Coronary artery (tissue), 2 donors: ENCODE data around the gene ACTG1.

Experiments
- DNase-seq: peaks from one replicate; pipeline ENCODE4 v3.0.0-alpha.2; 2017; ENCODE audit warnings: low spot score
- H3K27ac ChIP-seq, 2 donors: fragments of 200-600 bp; sonication (generic); one replicate each; pipeline ENCODE4 v1.5.1; 2016 to 2019
- H3K4me3 ChIP-seq: fragments of 200-600 bp; sonication (generic); 2 replicates; pipeline ENCODE4 v1.5.1; 2016; ENCODE audit warnings: mild to moderate bottlenecking, moderate library complexity
- TF ChIP-seq, protein P1 (sequence below): fragments of 200-600 bp; sonication (generic); IDR thresholded peaks from one replicate; pipeline ENCODE4 v1.5.1; 2019; ENCODE audit warnings: antibody characterized with exemption

ACTG1 gene

DNA sequence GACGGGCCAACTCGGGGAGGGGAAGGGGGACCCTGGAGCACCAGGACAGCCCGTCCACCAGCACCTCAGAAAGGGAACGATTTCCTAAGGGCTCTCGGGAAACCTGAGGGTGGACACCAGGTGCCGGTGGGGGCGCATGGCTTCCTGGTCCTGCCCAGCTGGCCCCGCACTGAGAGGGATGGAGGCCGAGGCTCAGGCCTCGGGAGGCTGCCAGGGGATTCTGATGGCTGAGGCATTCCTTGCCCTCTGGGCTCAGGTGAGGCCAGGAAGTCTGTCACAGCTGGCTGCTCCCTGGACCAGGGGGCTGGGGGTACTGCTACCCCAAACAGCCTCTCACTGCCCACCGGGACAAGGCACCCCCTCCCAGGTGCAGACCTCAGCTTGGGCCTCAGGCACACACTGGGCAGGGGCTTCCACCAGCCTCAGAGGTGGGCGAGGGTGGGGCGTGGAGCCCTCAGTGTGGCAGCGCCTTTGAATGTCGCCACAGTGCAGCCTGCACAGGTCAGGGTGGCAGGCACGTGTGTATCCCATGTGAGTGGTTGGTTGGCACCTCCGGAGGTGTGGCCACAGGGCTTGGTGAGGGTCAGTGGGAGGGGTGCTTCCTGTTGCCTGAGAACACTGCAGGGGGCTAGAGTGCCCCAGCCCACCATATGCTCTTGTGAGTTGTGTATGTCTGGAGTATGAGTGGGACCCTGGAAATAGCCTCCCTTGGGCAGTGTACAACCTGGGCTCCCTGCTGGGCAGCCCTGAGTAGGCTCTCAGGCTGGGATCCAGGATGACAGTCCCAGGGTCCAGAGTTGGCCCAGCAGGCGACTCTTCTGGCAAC is 11.7 kb upstream of the ACTG1 start:
- Histone ChIP-seq H3K27ac (no peak overlapping the region), H3K4me3 (no peak overlapping the region)
- DNase-seq: no peak
- TF ChIP-seq, protein P1, sequence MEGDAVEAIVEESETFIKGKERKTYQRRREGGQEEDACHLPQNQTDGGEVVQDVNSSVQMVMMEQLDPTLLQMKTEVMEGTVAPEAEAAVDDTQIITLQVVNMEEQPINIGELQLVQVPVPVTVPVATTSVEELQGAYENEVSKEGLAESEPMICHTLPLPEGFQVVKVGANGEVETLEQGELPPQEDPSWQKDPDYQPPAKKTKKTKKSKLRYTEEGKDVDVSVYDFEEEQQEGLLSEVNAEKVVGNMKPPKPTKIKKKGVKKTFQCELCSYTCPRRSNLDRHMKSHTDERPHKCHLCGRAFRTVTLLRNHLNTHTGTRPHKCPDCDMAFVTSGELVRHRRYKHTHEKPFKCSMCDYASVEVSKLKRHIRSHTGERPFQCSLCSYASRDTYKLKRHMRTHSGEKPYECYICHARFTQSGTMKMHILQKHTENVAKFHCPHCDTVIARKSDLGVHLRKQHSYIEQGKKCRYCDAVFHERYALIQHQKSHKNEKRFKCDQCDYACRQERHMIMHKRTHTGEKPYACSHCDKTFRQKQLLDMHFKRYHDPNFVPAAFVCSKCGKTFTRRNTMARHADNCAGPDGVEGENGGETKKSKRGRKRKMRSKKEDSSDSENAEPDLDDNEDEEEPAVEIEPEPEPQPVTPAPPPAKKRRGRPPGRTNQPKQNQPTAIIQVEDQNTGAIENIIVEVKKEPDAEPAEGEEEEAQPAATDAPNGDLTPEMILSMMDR: no peak

DNA sequence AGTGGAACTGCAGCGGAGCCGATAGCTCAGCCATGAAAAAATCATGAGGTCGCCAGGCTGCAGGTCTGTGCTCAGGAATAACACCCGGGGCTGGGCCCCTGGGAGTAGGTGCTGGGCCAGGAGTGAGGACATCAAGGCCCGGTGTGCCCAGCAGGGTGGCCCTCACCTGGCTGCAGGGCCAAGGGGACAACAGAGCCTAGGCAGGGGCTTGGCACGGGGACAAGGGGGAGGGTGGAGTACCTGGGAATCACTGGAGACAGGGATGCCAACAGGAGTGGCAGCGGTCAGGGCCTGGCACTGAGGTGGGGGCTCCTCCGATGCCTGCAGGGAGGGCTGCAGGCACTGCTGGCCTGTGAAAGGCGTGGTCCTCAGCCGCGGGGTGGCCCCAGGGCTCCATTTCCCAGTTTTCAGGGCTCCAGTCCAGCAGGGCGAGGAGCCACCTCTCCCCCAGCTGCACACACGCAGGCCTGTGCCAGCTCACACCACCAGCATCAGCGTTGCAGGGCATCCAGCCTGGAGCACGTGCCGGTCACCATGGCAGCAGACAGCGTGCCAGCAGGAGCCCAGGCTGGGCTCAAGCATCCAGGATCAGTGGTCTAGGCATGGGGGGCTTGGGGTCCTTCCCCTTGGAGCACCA is 10.9 kb upstream of the ACTG1 start:
- no peak for DNase-seq

DNA sequence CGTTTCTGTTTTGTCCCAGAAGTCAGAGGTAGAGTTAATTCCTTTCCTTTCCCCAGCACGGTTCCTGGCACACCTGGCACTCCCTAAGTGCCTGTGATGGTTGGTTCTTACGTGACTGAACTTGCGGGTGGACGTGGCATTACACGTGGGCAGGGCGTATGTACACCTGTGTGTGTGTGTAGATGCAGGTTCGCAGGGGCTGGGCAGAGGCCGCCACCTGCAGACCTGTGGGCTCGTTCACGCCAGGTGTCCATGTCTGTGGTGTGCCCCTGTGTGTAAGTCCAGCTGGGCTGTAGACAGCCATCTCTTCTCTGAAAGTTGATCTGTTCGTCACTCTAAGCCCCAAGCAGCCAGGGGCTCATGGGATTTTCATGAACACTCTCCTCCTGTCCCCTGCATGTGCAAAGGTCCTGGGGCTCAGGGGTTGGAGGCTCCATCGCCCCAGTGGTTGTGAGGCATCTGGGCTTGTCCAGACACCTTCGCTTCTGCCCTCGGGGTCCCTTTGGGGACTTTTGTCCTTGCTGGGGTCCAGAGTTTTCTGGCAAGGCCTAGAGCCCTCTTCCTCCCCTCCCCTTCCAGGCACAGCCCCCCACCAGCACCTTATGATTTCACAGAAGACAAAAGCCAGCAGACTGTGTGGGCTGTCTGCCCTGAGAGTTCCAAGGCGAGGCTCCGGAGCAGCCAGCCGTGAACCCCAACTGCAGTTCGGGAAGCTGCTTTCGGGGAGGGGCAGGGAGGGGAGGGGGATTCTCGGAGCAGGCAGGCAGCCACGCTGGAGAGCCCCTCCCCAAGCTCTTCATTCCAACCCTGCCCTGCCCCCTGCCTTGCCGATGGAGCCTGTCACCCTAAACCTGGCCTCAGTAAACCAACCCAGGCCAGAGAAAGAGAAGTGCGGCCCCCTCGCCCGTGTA is 10.1 kb upstream of the ACTG1 start:
- TF ChIP-seq, protein P1: no peak
- no peak for DNase-seq
- Histone ChIP-seq H3K4me3 (no peak overlapping the region), H3K27ac (no peak overlapping the region)

More for the DNA sequence above, 10.9 kb upstream of the ACTG1 start:
- TF ChIP-seq, protein P1: no peak
- no peak overlapping the region for H3K27ac ChIP-seq
- no peak overlapping the region for H3K4me3 ChIP-seq

DNA sequence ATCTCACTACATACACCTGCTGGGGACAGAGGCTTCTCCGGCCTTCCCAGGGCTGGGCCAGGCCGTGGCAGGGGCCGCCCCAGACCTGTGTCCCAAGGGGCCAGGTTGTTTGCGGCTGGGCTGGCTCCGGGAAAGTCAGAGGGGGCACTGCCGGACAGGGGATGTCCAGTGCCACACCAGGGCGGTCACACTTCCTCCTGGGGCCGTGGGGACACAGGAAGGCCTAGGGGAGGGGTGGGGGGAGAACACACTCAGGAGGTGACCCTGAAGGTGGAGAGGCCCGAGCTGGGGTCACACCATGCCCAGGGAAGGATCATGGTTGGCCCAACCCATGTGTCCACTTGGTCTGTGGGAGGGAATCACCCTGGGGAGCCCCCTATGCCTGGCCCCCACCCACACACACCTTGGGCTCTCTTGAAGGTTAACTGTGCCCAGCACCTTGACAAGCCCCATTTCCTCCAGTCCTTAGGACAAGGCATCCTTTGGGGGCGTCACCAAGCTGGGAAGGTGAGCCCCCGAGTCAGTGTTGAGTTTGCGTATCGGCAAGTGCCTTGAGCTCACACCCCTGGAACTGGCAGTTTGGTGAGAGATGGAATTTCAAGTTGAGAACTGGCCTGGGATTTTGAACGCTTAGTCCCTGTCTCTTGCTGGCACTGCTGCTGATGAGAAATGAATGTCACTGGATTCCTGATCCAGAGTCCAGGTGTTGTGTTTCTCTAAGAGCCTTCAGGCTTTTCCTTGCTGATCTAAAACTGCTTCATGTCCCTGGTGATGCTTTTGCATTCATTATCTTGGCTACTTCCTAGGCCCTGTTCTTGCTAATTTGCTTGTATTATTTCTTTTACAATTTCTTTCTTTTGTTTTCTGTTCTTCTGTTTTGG is 7.7 kb upstream of the ACTG1 start:
- no peak overlapping the region for H3K4me3 ChIP-seq
- DNase-seq: no peak
- TF ChIP-seq, protein P1: no peak
- H3K27ac ChIP-seq: no peak overlapping the region

DNA sequence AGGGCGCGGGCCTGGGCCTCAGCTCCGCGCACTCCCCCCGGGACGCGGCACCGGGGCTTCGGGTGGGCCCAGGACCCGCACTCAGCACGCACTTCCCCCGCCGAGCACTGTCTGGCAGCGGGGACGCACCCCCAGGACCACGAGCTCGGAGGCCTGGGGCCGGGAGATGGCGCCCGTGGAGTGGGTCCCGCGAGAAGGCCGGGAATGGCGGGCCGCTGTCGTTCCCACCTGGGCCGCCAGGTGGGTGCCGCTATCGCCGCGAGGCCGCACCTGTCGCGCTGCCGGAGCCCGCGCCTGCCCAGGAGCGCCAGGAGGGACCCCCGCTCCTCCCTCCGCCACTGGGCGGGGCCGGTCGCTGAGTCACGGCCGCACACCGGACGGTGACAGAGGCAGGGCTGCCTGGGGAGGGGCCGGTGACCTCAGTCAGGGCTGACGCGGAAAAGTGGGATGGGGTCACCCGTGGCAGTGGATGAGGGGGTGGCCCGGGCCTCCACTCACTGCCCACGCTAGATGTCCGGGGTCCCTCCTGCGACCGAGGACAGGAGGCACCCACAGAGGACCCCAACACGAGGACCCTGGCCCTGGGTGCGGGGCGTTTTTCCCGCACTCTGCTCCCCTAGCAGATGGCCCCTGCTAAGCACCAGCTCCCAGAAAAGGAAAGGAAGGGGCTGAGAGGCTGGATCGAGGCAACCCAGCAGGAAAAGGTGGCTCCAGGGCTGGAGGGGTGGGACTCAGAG is 6.9 kb upstream of the ACTG1 start:
- Histone ChIP-seq H3K27ac (peak overlapping the region in 1 of 2 donors; percentile 99), H3K4me3 (peak overlapping the region; percentile 97)
- TF ChIP-seq, protein P1: peak; percentile 27
- no peak for DNase-seq
